ENCODE data around the gene TBC1D1.

TBC1D1 gene

DNA sequence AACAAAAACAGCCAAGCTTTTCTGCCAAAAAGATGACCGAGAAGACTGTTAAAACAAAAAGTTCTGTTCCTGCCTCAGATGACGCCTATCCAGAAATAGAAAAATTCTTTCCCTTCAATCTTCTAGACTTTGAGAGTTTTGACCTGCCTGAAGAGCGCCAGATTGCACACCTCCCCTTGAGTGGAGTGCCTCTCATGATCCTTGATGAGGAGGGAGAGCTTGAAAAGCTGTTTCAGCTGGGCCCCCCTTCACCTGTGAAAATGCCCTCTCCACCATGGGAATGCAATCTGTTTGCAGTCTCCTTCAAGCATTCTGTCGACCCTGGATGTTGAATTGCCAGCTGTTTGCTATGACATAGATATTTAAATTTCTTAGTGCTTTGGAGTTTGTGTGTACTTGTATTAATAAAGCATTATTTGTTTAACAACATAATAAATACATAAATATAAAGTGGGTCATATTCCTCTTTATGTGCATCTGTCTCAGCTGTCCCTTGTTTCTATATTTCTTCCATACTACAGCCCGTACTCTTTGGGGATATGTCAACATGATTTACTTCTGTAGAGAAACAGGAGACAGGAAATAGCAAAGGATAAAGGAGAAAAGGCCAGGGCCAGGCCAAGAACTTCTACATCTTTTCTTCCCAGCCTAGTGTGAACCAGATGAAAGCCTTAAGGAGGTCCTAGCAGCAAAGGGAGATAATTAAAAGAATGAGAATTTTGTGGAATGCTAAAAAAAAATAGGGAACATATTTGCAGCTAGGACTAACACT is 70.0 kb downstream of the TBC1D1 start:
- Histone ChIP-seq H3K4me2 (ENCODE audit: low read depth, low read length) (no peak overlapping the region), H3K27me3 (replicated peaks; ENCODE audit: insufficient read depth, low read length) (no peaks in the 10 kb centered on the region), H2AFZ (ENCODE audit: low read length) (no peak overlapping the region), H3K36me3 (replicated peaks; ENCODE audit: insufficient read depth, low read length) (no peaks in the 10 kb centered on the region), H3K9me2 (replicated peaks; ENCODE audit: insufficient read depth, low read length) (no peaks in the 10 kb centered on the region), H3K4me3 (ENCODE audit: low read length) (no peak overlapping the region), H3F3A (ENCODE audit: insufficient read depth, low read length) (no peaks in the 10 kb centered on the region), H3K9ac (ENCODE audit: low read length) (no peak overlapping the region), H3K9me3 (replicated peaks; ENCODE audit: insufficient read depth, low read length) (no peaks in the 10 kb centered on the region), H3K27ac (ENCODE audit: low read length) (no peak overlapping the region), H3K79me2 (ENCODE audit: low read length) (no peaks in the 10 kb centered on the region), H4K20me1 (ENCODE audit: insufficient read depth, low read length) (no peaks in the 10 kb centered on the region), H3K4me1 (ENCODE audit: low read length) (no peaks in the 10 kb centered on the region)
- TF ChIP-seq, protein P1, sequence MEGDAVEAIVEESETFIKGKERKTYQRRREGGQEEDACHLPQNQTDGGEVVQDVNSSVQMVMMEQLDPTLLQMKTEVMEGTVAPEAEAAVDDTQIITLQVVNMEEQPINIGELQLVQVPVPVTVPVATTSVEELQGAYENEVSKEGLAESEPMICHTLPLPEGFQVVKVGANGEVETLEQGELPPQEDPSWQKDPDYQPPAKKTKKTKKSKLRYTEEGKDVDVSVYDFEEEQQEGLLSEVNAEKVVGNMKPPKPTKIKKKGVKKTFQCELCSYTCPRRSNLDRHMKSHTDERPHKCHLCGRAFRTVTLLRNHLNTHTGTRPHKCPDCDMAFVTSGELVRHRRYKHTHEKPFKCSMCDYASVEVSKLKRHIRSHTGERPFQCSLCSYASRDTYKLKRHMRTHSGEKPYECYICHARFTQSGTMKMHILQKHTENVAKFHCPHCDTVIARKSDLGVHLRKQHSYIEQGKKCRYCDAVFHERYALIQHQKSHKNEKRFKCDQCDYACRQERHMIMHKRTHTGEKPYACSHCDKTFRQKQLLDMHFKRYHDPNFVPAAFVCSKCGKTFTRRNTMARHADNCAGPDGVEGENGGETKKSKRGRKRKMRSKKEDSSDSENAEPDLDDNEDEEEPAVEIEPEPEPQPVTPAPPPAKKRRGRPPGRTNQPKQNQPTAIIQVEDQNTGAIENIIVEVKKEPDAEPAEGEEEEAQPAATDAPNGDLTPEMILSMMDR (IDR thresholded peaks at IDR 0.05; ENCODE audit: low read length), result no peak
- TF ChIP-seq EZH2 (optimal IDR thresholded peaks at IDR 0.05; ENCODE audit: low read depth, low read length) (no peak), EZH2phosphoT487 (IDR thresholded peaks at IDR 0.05; ENCODE audit: low read length) (no peak)
- DNase-seq, result no peak

DNA sequence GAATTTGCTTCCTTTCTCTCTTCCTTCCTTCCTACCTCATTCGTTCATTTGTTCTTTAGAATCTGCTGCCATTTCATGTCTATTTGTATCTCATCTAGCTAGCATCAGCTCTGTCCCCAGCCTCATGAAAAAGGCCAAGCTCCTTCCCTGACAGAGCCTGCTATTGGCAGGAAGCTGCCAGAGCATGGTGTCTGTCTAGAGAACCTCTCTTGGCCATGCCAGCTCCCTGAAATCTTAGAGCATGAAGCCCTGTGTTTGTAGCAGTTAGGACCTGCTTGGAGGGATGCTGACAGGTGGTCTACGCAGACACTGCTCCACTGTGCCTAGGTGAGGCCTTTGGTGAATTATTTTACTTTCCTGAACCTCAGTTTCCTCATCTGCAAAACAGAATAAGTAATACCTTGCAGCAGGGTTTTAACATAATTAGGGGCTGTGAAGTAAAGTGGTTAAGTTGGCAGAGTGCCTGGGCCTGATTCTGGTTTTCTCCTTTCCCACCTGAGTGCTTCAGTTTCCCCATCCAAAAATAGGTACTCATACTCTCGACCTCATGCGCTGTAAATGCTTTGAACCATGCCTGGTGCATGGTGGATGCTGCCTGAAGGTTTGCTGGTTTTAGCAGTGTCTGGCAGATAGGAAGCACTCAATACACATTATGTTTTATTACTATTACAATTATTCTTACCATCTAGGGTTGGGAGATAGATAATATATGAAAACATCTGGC is 74.0 kb downstream of the TBC1D1 start:
- H3K4me3 ChIP-seq (ENCODE audit: low read length), result no peak overlapping the region
- H3K79me2 ChIP-seq (ENCODE audit: low read length), result no peaks in the 10 kb centered on the region
- no peak overlapping the region for H3K9ac ChIP-seq (ENCODE audit: low read length)
- no peak for TF ChIP-seq EZH2 (optimal IDR thresholded peaks at IDR 0.05; ENCODE audit: low read depth, low read length)
- no peak for TF ChIP-seq EZH2phosphoT487 (IDR thresholded peaks at IDR 0.05; ENCODE audit: low read length)
- TF ChIP-seq, protein P1 (IDR thresholded peaks at IDR 0.05; ENCODE audit: low read length), result no peak
- no peak for DNase-seq
- H3K9me3 ChIP-seq (replicated peaks; ENCODE audit: insufficient read depth, low read length), result no peaks in the 10 kb centered on the region
- no peaks in the 10 kb centered on the region for H3K36me3 ChIP-seq (replicated peaks; ENCODE audit: insufficient read depth, low read length)
- H4K20me1 ChIP-seq (ENCODE audit: insufficient read depth, low read length), result no peaks in the 10 kb centered on the region
- H3K27me3 ChIP-seq (replicated peaks; ENCODE audit: insufficient read depth, low read length), result no peaks in the 10 kb centered on the region
- no peak overlapping the region for H3K27ac ChIP-seq (ENCODE audit: low read length)
- no peaks in the 10 kb centered on the region for H3K4me1 ChIP-seq (ENCODE audit: low read length)
- no peaks in the 10 kb centered on the region for H3K9me2 ChIP-seq (replicated peaks; ENCODE audit: insufficient read depth, low read length)
- H3F3A ChIP-seq (ENCODE audit: insufficient read depth, low read length), result no peaks in the 10 kb centered on the region
- no peak overlapping the region for H2AFZ ChIP-seq (ENCODE audit: low read length)
- no peak overlapping the region for H3K4me2 ChIP-seq (ENCODE audit: low read depth, low read length)

DNA sequence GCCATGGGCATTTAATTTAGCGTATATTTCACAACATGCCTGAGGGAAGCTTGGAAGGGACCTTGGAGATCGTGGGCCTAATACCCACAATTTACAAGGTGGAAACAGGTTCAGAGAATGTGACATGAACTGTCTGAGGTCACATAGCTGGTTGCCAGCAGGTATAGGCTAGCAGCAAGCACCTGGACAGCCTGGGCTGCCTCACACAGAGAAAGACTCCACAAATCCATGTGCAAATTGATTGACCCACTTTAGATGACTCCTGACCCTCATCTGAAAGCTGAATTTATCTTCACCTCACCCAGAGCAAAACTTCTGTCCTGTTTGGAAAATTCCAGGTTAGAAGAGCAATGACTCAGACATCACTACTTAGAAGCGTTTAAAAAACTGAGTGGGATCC is 75.2 kb downstream of the TBC1D1 start:
- Histone ChIP-seq H3K27ac (ENCODE audit: low read length) (no peak overlapping the region), H4K20me1 (ENCODE audit: insufficient read depth, low read length) (no peaks in the 10 kb centered on the region), H3K9me2 (replicated peaks; ENCODE audit: insufficient read depth, low read length) (no peaks in the 10 kb centered on the region), H3K4me3 (ENCODE audit: low read length) (no peak overlapping the region), H3K36me3 (replicated peaks; ENCODE audit: insufficient read depth, low read length) (no peaks in the 10 kb centered on the region), H3K4me1 (ENCODE audit: low read length) (peaks cover 6% of the 10 kb centered on the region), H3K4me2 (ENCODE audit: low read depth, low read length) (no peak overlapping the region), H2AFZ (ENCODE audit: low read length) (no peak overlapping the region), H3K27me3 (replicated peaks; ENCODE audit: insufficient read depth, low read length) (no peaks in the 10 kb centered on the region), H3K9me3 (replicated peaks; ENCODE audit: insufficient read depth, low read length) (no peaks in the 10 kb centered on the region), H3K79me2 (ENCODE audit: low read length) (no peaks in the 10 kb centered on the region), H3F3A (ENCODE audit: insufficient read depth, low read length) (no peaks in the 10 kb centered on the region), H3K9ac (ENCODE audit: low read length) (no peak overlapping the region)
- no peak for TF ChIP-seq EZH2 (optimal IDR thresholded peaks at IDR 0.05; ENCODE audit: low read depth, low read length)
- no peak for TF ChIP-seq EZH2phosphoT487 (IDR thresholded peaks at IDR 0.05; ENCODE audit: low read length)
- TF ChIP-seq, protein P1 (IDR thresholded peaks at IDR 0.05; ENCODE audit: low read length), result no peak
- no peak for DNase-seq

All from MM.1S (cell line).